SU-DHL-6 (cell line): Measurements from ENCODE around the gene TECPR2.

Experiments
- H2AFZ ChIP-seq: fragments of 200-600 bp; sonication (generic); 2 replicates; pipeline ENCODE4 v1.6.1; 2014; ENCODE audit warnings: low read depth, mild to moderate bottlenecking, moderate library complexity, mixed read lengths, antibody characterized with exemption, low read length; ENCODE audit not compliant: severe bottlenecking
- H3F3A ChIP-seq: fragments of 200-600 bp; shearing (Covaris generic); 2 replicates; pipeline ENCODE4 v1.6.0; 2016; ENCODE audit warnings: antibody characterized with exemption, mild to moderate bottlenecking; ENCODE audit not compliant: insufficient read depth
- H3K27ac ChIP-seq: fragments of 200-600 bp; sonication (generic); 2 replicates; pipeline ENCODE4 v1.5.1; 2016; ENCODE audit warnings: low read depth, mild to moderate bottlenecking, low read length, moderate library complexity, mixed read lengths
- H3K27me3 ChIP-seq: fragments of 200-600 bp; sonication (generic), shearing (Covaris generic); 2 replicates; pipeline ENCODE4 v1.6.0; 2014; ENCODE audit warnings: mild to moderate bottlenecking, low read length
- H3K36me3 ChIP-seq: fragments of 200-600 bp; sonication (generic); 2 replicates; pipeline ENCODE4 v1.6.1; 2014; ENCODE audit warnings: mild to moderate bottlenecking, low read length, mixed read lengths
- H3K4me2 ChIP-seq: fragments of 300-600, 200-600 bp; shearing (Covaris generic), sonication (generic); 2 replicates; pipeline ENCODE4 v1.6.0; 2014; ENCODE audit warnings: low read length, low read depth, mild to moderate bottlenecking; ENCODE audit not compliant: poor library complexity, severe bottlenecking
- H3K4me3 ChIP-seq: fragments of 200-600 bp; sonication (generic); 2 replicates; pipeline ENCODE4 v1.5.1; 2014; ENCODE audit warnings: antibody characterized with exemption, low read length, mild to moderate bottlenecking, mixed read lengths; ENCODE audit not compliant: insufficient read depth, poor library complexity, severe bottlenecking
- H3K79me2 ChIP-seq: fragments of 200-600 bp; sonication (generic); 2 replicates; pipeline ENCODE4 v1.6.1; 2014; ENCODE audit warnings: mild to moderate bottlenecking, low read length, moderate library complexity; ENCODE audit not compliant: insufficient read depth
- H3K9ac ChIP-seq: fragments of 200-600 bp; sonication (generic); 2 replicates; pipeline ENCODE4 v1.7.0; 2014; ENCODE audit warnings: mild to moderate bottlenecking, low read length
- H3K9me2 ChIP-seq: fragments of 200-600 bp; sonication (generic); replicated peaks from 2 replicates; pipeline ENCODE4 v1.6.1; 2014; ENCODE audit warnings: low read length; ENCODE audit not compliant: insufficient read depth
- H3K9me3 ChIP-seq: fragments of 200-600 bp; sonication (generic); 2 replicates; pipeline ENCODE4 v1.6.1; 2014; ENCODE audit warnings: low read length, mixed read lengths; ENCODE audit not compliant: insufficient read depth
- H4K20me1 ChIP-seq: fragments of 200-600 bp; sonication (generic); 2 replicates; pipeline ENCODE4 v1.6.1; 2014; ENCODE audit warnings: low read depth, mild to moderate bottlenecking, antibody characterized with exemption, low read length, moderate library complexity, mixed read lengths
- EZH2phosphoT487 ChIP-seq: fragments of 200-600 bp; sonication (generic), shearing (Covaris generic); conservative IDR thresholded peaks from 2 replicates; pipeline ENCODE4 v1.6.1; 2018; ENCODE audit warnings: mild to moderate bottlenecking, antibody characterized with exemption, low read length, moderate library complexity, mixed read lengths
- TF ChIP-seq, protein P1 (sequence below): fragments of 200-600 bp; sonication (generic); IDR thresholded peaks from one replicate; pipeline ENCODE4 v1.5.1; 2017; ENCODE audit warnings: antibody characterized with exemption, mild to moderate bottlenecking, low read length, moderate library complexity; ENCODE audit not compliant: insufficient read depth, poor library complexity, severe bottlenecking

The TECPR2 gene

DNA sequence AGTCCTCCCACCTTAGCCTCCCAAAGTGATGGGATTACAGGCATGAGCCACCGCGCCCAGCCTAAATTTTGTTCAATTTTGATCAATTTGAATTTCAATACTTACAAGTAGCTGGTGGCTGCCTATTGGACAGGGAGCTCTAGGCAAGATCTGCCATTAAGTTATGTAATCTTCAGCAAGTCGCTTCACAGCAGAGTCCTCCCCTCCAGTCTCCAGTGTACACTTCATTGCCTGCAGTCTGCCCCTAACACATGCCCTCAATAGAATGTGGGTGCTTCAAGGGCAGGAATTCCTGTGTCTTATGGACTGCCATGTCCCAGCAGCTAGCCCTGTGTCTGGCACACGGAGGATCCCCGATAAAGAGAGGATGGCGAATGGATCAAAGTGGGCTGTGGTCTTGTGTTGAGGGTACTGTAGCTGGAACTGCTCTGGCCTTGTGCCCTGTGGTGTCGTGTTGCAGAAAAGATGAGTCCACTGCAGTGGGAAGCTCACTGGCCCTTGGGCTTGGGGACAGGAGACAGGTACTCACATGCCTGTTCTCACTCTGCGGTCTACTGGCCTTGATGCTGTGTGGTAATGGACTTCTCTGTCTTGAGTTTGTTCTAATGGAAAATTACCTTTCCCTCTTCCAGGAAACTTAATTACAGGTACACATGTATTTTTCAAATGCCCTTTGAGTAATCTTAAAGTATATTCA, 67.6 kb downstream of the TECPR2 start:
- H3K9me2 ChIP-seq = no peaks in the 10 kb centered on the region
- TF ChIP-seq, protein P1, sequence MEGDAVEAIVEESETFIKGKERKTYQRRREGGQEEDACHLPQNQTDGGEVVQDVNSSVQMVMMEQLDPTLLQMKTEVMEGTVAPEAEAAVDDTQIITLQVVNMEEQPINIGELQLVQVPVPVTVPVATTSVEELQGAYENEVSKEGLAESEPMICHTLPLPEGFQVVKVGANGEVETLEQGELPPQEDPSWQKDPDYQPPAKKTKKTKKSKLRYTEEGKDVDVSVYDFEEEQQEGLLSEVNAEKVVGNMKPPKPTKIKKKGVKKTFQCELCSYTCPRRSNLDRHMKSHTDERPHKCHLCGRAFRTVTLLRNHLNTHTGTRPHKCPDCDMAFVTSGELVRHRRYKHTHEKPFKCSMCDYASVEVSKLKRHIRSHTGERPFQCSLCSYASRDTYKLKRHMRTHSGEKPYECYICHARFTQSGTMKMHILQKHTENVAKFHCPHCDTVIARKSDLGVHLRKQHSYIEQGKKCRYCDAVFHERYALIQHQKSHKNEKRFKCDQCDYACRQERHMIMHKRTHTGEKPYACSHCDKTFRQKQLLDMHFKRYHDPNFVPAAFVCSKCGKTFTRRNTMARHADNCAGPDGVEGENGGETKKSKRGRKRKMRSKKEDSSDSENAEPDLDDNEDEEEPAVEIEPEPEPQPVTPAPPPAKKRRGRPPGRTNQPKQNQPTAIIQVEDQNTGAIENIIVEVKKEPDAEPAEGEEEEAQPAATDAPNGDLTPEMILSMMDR = no peak
- TF ChIP-seq EZH2phosphoT487 = no peak
- no peaks in the 10 kb centered on the region for H3K27me3 ChIP-seq
- no peak overlapping the region for H3K4me3 ChIP-seq
- H2AFZ ChIP-seq = no peak overlapping the region
- no peaks in the 10 kb centered on the region for H3K36me3 ChIP-seq
- H3K9ac ChIP-seq = no peak overlapping the region
- no peaks in the 10 kb centered on the region for H3K79me2 ChIP-seq
- H4K20me1 ChIP-seq = no peaks in the 10 kb centered on the region
- H3K27ac ChIP-seq = no peak overlapping the region
- no peaks in the 10 kb centered on the region for H3F3A ChIP-seq
- no peak overlapping the region for H3K4me2 ChIP-seq
- H3K9me3 ChIP-seq = no peaks in the 10 kb centered on the region

DNA sequence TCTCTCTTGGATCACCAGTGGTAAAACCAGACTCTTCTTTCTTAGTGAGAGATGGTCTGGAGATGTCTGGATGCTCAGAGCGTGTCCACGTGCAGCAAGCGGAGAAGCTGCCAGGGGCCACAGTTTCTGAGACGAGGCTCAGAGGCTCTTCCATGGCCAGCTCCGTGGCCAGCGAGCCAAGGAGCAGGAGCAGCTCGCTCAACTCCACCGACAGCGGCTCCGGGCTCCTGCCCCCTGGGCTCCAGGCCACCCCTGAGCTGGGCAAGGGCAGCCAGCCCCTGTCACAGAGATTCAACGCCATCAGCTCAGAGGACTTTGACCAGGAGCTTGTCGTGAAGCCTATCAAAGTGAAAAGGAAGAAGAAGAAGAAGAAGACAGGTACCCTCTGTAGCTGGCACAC, 69.0 kb downstream of the TECPR2 start:
- TF ChIP-seq, protein P1 = no peak
- TF ChIP-seq EZH2phosphoT487 = no peak
- Histone ChIP-seq H3F3A (no peaks in the 10 kb centered on the region), H3K9me2 (no peaks in the 10 kb centered on the region), H3K4me3 (no peak overlapping the region), H3K4me2 (no peak overlapping the region), H2AFZ (no peak overlapping the region), H3K36me3 (no peaks in the 10 kb centered on the region), H3K9me3 (no peaks in the 10 kb centered on the region), H3K27ac (no peak overlapping the region), H3K9ac (no peak overlapping the region), H4K20me1 (no peaks in the 10 kb centered on the region), H3K27me3 (no peaks in the 10 kb centered on the region), H3K79me2 (no peaks in the 10 kb centered on the region)

DNA sequence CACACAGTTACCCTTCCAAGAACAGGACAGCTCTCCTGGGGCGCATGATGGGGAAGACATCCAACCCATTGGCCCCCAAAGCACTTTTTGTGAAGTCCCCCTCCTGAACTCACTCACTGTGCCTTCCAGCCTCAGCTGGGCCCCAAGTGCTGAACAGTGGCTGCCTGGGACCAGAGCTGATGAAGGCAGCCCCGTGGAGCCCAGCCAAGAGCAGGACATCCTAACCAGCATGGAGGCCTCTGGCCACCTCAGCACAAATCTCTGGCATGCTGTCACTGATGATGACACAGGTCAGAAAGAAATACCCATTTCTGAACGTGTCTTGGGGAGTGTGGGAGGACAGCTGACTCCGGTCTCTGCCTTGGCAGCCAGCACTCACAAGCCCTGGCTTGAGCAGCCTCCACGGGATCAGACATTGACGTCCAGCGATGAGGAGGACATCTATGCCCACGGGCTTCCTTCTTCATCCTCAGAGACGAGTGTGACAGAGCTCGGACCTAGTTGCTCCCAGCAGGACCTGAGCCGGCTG, 72.0 kb downstream of the TECPR2 start:
- TF ChIP-seq, protein P1 = no peak
- no peak for TF ChIP-seq EZH2phosphoT487

More for the DNA sequence above, 72.0 kb downstream of the TECPR2 start:
- Histone ChIP-seq H3K9me3 (no peaks in the 10 kb centered on the region), H3K79me2 (no peaks in the 10 kb centered on the region), H3K27ac (no peak overlapping the region), H3K27me3 (no peaks in the 10 kb centered on the region), H3K4me2 (no peak overlapping the region), H3K9ac (no peak overlapping the region), H3F3A (no peaks in the 10 kb centered on the region), H4K20me1 (no peaks in the 10 kb centered on the region), H3K9me2 (no peaks in the 10 kb centered on the region), H3K36me3 (no peaks in the 10 kb centered on the region), H3K4me3 (no peak overlapping the region), H2AFZ (no peak overlapping the region)
